Ammon's horn (tissue), 1 donor: ENCODE results near the gene LENG9.

Experiments
- DNase-seq: peaks from one replicate; pipeline ENCODE4 v3.0.0-alpha.2; 2016; ENCODE audit warnings: low spot score

LENG9 gene

GRCh38 chr19:54421521-54421920, 42.1 kb downstream of the LENG9 start:
- DNase-seq: no peak

- no peak for DNase-seq
Measured at GRCh38 chr19:54421169-54421516, 42.4 kb downstream of the LENG9 start.

DNA sequence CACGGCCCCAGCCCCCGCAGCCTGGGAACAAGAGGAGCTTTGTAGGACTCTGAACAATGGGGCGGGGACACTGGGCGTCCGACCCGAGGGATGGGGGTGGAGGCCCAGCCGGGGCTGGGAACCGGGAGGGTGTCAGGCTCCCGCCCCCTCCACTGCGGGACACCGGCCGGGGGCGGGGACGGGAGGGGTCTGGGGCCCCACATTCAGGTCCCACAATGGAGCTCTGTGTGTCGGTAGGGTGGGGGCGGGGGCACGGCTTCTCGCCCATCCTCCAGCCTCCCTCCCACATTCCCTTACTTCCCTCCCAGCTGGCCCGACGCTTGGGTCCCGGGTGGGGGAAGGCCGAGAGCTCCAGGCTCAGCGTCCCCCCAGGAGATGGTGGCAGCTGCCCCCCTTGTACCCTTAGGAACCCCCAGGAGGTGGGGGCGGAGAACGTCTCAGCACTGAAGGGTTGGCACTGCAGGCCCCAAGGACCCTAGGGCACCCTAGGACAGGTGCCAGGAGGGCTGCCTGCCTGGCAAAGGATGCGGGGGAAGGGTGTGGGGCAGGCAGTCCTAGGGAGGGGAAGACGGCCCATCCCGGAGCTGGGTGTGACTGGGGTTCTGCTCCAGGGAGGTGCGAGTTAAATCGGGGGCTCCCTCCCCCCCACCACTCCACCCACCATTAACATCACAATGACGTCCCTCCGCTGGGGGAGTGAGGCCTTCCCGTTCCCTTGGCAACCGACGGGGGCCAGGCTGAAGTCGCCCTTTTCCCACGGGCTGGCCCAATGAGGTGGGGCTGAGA, 43.0 kb downstream of the LENG9 start:
- peak; percentile 98 for DNase-seq

DNA sequence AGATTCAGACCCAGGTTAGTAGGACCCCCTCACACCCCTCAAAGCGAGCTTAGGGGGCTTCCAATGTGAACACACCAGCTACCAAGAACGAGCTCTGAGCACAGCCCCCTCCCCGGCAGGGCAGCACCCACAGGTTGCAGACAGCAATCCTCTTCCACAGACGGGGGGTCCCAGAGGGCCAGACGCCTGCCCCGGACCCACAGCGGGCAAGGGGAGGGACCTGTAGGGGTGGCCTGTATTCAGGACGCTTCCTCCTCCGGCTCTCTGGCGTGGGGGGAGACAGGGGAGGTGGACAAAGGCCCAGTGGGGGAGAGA, 43.6 kb downstream of the LENG9 start:
- no peak for DNase-seq

GRCh38 chr19:54418930-54419800, 44.4 kb downstream of the LENG9 start:
- DNase-seq: peak; percentile 6

GRCh38 chr19:54418030-54418929, 45.3 kb downstream of the LENG9 start:
- DNase-seq: peak; percentile 74

DNA sequence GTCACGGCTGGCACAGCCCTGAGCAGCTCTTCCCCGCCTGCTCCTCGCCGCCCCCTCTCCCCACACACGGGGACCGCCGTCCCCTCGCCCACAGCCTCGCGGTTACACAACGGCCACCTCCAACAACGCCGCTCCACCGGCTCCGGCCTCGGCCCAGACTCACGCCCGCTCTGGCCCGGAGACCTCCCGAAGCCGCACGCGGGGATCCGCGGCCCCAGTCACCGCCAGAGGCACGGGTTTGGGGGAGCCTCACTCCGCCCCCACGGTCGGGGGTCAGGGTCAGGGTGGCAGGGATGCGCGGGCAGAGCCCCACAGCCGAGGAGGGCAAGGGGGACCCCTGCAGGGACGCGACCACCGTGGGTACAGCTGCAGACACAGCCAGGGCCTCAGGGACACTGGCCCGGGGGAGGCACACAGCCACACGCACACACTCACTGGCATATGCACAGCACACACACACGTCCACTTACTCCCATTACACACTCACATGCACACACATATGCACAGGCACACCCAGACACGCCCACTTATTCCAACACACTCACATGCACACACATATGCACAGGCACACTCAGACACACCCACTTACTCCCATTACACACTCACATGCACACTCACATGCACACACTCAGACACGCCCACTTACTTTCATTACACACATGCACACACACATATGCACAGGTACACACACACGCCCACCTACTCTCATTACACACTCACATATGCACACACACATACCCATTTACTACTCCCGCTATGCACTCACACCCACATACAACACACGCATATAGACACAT, 46.7 kb downstream of the LENG9 start:
- DNase-seq: no peak

GRCh38 chr19:54415901-54416673, 47.5 kb downstream of the LENG9 start:
- no peak for DNase-seq

DNA sequence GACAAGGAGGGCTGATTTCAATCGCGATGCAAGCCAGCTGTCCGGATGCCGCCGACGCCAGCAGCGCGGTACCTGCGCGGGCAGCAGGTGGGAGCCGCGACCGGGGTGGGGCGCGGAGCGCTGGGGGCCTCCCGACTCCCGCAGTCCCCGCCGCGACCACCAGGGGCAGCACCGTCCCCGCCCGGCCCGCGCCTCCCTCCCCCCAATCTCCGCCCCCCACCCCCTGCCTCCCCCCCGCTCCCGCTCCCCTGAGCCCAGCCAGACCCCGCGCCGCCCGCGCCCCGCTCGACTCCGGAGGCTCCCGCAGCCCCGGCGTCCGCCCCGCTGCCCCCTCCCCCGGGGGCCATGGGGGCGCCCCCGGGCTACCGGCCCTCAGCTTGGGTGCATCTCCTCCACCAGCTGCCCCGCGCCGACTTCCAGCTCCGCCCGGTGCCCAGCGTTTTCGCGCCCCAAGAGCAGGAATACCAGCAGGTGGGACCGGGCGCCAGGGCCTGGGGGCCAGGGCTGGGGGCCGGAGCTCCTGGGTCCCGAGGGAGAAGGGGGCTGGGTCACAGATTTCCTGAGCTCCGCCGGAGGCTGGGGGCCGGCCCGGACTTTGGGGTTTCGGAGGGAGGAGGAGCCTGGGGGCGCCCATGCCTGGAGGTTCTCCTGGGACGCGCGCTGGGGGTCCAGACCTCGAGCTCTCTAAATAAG, 48.2 kb downstream of the LENG9 start, which contains the start of gene TTYH1:
TSS of gene TTYH1 (plus strand) at position 257 of the 693 bp plus-strand sequence. CDS start at position 346, 89 bp downstream.
- DNase-seq: peak; percentile 68

DNA sequence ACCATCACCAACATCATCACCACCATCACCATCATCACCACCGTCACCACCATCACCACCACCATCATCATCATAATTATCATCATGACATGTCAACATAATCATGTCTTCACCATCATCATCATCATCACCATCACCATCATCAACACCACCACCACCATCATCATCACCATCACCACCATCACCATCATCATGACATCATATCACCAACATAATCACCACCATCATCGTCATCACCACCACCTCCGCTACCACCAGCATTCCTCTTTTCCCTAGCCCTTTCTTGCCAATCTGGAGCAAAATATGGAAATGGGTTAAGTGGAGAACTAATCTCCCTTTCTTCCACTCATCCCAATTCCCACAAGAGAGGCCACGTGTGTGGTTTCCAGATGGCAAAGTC, 49.4 kb downstream of the LENG9 start:
- no peak for DNase-seq

- no peak for DNase-seq
Measured at GRCh38 chr19:54412877-54413276, 50.7 kb downstream of the LENG9 start.
